RWPE2 (cell line): ENCODE data around the gene PDE4D.

ENCODE experiments used
- ATAC-seq: fragments of 200-7000 bp; cut with Tn5 transposase; 3 replicates; pipeline ENCODE4 v1.9.1; 2021; ENCODE audit warnings: low read depth
- DNase-seq: peaks from one replicate; pipeline ENCODE4 v3.0.0-alpha.2; 2020; ENCODE audit warnings: low spot score
- H3K27ac ChIP-seq: fragments of 450-650 bp; 2 replicates; pipeline ENCODE4 v1.5.1; 2017; ENCODE audit warnings: mild to moderate bottlenecking; ENCODE audit not compliant: poor library complexity, severe bottlenecking
- H3K27me3 ChIP-seq: fragments of 250-450 bp; sonication (Bioruptor Pico); 2 replicates; pipeline ENCODE4 v1.5.1; 2021; ENCODE audit warnings: mild to moderate bottlenecking, moderate library complexity; ENCODE audit not compliant: insufficient read depth, poor library complexity, severe bottlenecking
- H3K36me3 ChIP-seq: fragments of 250-450 bp; sonication (Bioruptor Pico); 2 replicates; pipeline ENCODE4 v1.5.1; 2020; ENCODE audit warnings: low read depth, mild to moderate bottlenecking, moderate library complexity
- H3K4me1 ChIP-seq: fragments of 250-450 bp; sonication (Bioruptor Pico); 2 replicates; pipeline ENCODE4 v1.5.1; 2021; ENCODE audit warnings: mild to moderate bottlenecking, moderate library complexity; ENCODE audit not compliant: insufficient read depth, poor library complexity, severe bottlenecking
- H3K4me3 ChIP-seq: fragments of 250-450 bp; sonication (Bioruptor Pico); 2 replicates; pipeline ENCODE4 v1.5.1; 2021; ENCODE audit warnings: mild to moderate bottlenecking, moderate library complexity; ENCODE audit not compliant: severe bottlenecking
- H3K9me3 ChIP-seq: fragments of 250-450 bp; sonication (Bioruptor Pico); 2 replicates; pipeline ENCODE4 v1.5.1; 2021; ENCODE audit warnings: mild to moderate bottlenecking, moderate library complexity; ENCODE audit not compliant: severe bottlenecking
- TF ChIP-seq, protein P1 (sequence below): fragments of 450-650 bp; IDR thresholded peaks from one replicate; pipeline ENCODE4 v1.5.1; 2017; ENCODE audit warnings: mild to moderate bottlenecking, moderate library complexity; ENCODE audit not compliant: poor library complexity, severe bottlenecking

Gene PDE4D

DNA sequence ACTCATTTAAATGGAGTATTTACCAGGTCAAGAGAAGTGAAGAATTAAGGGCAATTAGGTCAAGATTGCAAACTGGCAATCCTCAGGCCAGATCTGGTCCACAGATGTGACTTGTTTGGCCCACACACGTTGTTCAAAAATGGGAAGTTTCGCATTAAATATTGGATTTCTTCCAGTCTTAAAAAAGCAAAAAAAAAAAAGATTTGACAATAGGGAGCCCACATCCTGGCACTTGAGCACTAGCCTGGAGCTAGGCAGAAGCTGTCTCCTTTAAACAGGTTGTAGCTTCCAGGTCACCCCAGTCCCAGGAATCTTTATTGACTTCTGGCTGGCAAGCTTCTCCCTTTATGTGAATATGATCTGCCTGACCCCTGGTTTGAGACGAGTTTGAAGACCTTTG lies 790.2 kb downstream of the PDE4D start:
- no peaks in the 10 kb centered on the region for H3K27me3 ChIP-seq
- TF ChIP-seq, protein P1, sequence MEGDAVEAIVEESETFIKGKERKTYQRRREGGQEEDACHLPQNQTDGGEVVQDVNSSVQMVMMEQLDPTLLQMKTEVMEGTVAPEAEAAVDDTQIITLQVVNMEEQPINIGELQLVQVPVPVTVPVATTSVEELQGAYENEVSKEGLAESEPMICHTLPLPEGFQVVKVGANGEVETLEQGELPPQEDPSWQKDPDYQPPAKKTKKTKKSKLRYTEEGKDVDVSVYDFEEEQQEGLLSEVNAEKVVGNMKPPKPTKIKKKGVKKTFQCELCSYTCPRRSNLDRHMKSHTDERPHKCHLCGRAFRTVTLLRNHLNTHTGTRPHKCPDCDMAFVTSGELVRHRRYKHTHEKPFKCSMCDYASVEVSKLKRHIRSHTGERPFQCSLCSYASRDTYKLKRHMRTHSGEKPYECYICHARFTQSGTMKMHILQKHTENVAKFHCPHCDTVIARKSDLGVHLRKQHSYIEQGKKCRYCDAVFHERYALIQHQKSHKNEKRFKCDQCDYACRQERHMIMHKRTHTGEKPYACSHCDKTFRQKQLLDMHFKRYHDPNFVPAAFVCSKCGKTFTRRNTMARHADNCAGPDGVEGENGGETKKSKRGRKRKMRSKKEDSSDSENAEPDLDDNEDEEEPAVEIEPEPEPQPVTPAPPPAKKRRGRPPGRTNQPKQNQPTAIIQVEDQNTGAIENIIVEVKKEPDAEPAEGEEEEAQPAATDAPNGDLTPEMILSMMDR = no peak
- ATAC-seq (no peak), DNase-seq (no peak)
- peaks cover 32% of the 10 kb centered on the region for H3K4me1 ChIP-seq
- H3K27ac ChIP-seq = no peak overlapping the region
- no peaks in the 10 kb centered on the region for H3K9me3 ChIP-seq
- H3K36me3 ChIP-seq = no peaks in the 10 kb centered on the region
- no peak overlapping the region for H3K4me3 ChIP-seq

DNA sequence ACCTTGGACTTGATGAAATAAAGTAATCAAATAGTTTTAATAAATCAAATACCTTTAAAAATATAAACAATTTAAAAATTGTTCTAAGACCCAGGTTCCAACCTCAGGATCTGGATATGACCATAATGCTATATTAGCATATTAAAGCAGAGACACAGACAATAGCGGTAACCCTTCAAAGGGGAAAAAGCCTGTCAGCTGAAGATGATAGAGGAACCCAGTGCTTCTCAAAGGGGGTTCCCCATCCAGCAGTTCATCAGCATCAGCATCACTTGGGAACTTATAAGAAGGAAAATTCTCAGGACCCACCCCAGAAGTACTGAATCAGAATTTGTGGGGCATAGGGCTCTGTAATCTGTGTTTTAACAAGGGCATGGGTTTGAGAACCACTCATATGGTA lies 791.1 kb downstream of the PDE4D start:
- ATAC-seq (no peak), DNase-seq (no peak)
- TF ChIP-seq, protein P1 = no peak
- Histone ChIP-seq H3K9me3 (no peaks in the 10 kb centered on the region), H3K27ac (no peak overlapping the region), H3K4me3 (no peak overlapping the region), H3K4me1 (peaks cover 24% of the 10 kb centered on the region), H3K27me3 (no peaks in the 10 kb centered on the region), H3K36me3 (no peaks in the 10 kb centered on the region)

DNA sequence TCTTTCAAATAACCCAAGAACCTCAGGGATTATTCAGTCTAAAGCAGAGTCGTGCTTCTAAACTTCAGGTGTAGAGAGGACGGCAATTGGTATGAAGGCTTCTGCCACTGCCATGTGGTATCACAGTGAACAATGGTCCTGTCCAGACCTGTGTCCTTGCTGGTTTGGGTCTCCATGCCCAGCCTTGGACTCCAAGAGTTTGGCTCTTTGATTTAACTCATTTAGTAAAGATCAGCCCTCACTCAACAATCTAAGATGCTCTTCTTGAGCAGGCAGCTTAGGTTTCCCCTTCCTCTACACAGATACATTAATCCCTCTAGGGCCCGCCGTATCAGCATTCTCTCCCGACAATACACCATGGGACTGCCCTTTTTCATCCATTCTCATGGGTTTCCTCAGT lies 792.7 kb downstream of the PDE4D start:
- Histone ChIP-seq H3K9me3 (no peaks in the 10 kb centered on the region), H3K36me3 (no peaks in the 10 kb centered on the region), H3K4me1 (peaks cover 15% of the 10 kb centered on the region), H3K27ac (no peak overlapping the region), H3K27me3 (no peaks in the 10 kb centered on the region), H3K4me3 (no peak overlapping the region)
- DNase-seq (no peak), ATAC-seq (no peak)
- TF ChIP-seq, protein P1 = no peak

DNA sequence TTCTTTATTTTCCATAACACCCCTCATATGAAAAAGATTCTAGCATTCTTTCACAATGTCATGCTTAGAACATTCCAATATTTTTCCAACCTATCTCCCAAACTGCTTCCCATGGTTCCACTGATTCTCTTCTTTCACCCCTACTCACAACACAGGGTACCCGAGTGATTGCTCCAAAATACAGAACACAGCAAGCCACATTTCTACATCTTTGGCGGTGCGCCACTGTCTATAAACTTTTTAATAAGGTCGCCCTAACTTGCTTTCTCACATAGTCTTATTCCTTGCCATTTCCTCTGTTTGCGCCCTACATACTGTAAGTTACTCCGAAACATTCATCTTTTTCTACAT lies 793.6 kb downstream of the PDE4D start:
- Histone ChIP-seq H3K27ac (peak overlapping the region; percentile 34), H3K36me3 (no peaks in the 10 kb centered on the region), H3K4me1 (peaks cover 15% of the 10 kb centered on the region), H3K4me3 (no peak overlapping the region), H3K27me3 (no peaks in the 10 kb centered on the region), H3K9me3 (no peaks in the 10 kb centered on the region)
- no peak for DNase-seq
- TF ChIP-seq, protein P1 = no peak
- no peak for ATAC-seq

DNA sequence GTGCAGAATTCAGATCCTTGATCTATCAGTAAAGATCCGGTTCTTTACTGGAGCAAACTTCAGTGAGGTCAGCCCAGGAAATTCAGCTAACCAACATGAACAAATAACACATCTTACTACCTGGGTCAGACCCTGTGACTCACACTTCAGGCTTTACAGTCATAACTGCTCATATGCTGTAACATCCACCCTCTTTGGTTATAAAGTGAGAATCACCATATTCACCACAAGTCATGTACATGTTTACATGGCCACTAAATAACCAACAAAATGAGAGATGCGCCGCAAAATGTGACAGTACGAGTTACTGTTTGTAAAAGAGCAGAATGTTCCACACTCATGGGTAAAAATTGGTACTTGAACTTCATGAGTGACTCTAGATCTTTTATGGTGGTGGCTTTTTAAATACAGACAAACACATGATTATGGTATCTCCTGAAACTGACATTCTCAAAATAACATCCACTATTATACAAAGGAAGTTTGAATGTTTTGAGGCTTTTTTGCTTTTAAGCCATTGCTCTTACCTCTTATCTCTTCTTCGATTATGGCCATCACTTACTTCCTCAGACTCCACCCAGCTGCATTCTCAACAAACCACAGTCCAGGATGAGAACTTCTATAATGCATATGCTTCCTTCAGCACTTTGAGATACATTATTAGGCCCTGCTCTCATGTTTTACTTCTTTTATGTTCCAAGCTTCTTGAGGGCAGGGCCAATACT lies 794.1 kb downstream of the PDE4D start:
- no peaks in the 10 kb centered on the region for H3K9me3 ChIP-seq
- TF ChIP-seq, protein P1 = no peak
- H3K4me1 ChIP-seq = peaks cover 15% of the 10 kb centered on the region
- peak overlapping the region; percentile 34 for H3K27ac ChIP-seq
- no peak overlapping the region for H3K4me3 ChIP-seq
- ATAC-seq (peak; percentile 100), DNase-seq (no peak)
- H3K27me3 ChIP-seq = no peaks in the 10 kb centered on the region
- no peaks in the 10 kb centered on the region for H3K36me3 ChIP-seq
